ENCODE data around the gene PDE7B.
"Not testable (repeated sequence)": the region's sequence is repeated elsewhere in the genome, so short reads cannot be mapped to it uniquely, and the experiment has no call there.

The PDE7B gene

DNA sequence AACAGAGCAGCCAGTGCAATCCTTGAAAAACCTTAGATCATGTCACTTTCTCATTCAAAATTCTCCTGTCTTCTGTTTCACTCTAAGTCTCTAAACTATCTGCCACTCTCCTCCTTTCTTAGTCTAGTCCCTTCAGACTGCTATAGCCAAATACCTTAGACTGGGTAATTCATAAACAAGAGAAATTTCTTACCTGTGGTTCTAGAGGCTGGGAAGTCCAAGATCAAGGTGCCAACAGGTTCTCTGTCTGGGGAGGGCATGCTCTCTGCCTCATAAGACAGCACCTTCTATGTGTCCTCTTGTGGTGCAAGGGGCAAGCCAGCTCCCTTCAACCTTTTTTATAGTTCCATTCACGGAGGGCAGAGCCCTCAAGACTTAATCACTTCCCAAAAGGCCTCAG is 242.3 kb downstream of the PDE7B start:
- TF ChIP-seq, protein P1, sequence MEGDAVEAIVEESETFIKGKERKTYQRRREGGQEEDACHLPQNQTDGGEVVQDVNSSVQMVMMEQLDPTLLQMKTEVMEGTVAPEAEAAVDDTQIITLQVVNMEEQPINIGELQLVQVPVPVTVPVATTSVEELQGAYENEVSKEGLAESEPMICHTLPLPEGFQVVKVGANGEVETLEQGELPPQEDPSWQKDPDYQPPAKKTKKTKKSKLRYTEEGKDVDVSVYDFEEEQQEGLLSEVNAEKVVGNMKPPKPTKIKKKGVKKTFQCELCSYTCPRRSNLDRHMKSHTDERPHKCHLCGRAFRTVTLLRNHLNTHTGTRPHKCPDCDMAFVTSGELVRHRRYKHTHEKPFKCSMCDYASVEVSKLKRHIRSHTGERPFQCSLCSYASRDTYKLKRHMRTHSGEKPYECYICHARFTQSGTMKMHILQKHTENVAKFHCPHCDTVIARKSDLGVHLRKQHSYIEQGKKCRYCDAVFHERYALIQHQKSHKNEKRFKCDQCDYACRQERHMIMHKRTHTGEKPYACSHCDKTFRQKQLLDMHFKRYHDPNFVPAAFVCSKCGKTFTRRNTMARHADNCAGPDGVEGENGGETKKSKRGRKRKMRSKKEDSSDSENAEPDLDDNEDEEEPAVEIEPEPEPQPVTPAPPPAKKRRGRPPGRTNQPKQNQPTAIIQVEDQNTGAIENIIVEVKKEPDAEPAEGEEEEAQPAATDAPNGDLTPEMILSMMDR (IDR thresholded peaks at IDR 0.05; ENCODE audit: unreplicated experiment in 3 of 3): no peak
- Mint-ChIP-seq H3K27me3 (ENCODE audit: low read depth) (no peaks in the 10 kb centered on the region), H3K36me3 (ENCODE audit: low read depth) (peaks cover 10% of the 10 kb centered on the region), H3K4me1 (peaks cover 12% of the 10 kb centered on the region), H3K4me3 (no peak overlapping the region), H3K9me3 (peaks cover 14% of the 10 kb centered on the region), H3K27ac (no peak overlapping the region)

DNA sequence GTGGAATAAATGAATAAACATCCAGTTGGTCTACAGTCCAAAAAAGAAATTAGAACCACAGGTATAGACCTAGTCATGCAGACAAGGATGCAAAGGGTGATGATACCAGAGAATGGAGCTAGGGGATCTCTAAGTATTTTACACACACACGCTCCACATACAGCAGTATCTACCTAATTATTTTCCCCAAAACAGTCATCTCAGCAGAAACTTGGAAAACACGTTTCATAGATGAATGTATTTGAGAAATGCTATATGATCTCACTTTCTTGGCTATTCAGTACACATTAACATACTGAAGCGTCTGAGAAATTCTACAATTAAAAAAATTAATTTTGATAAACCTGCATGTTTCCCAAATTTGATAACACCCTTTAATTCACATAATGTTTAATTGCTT is 243.3 kb downstream of the PDE7B start:
- Mint-ChIP-seq H3K4me3 (no peak overlapping the region), H3K9me3 (peaks cover 14% of the 10 kb centered on the region), H3K27ac (no peak overlapping the region), H3K27me3 (ENCODE audit: low read depth) (no peaks in the 10 kb centered on the region), H3K4me1 (peaks cover 12% of the 10 kb centered on the region), H3K36me3 (ENCODE audit: low read depth) (peaks cover 10% of the 10 kb centered on the region)
- TF ChIP-seq, protein P1 (IDR thresholded peaks at IDR 0.05; ENCODE audit: unreplicated experiment in 3 of 3): no peak

DNA sequence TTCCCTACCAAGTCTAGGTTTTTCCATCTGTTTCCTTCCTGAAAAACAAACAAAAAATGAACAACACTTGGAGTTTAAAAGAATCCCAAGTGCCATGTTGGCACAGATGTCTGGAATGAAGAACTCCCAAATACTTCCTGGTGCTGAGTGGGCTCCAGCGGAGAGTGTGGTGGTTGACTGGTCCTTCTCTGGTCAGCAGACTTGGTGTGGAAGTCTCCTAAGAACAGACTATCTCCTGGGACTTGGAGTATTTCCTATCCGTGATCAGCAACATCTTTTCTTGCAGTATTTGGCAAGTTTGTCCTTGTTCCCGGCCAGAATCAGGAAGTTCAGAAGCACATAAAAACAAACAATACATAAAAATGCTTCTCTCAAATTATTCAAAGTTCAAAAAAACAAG is 244.5 kb downstream of the PDE7B start:
- H3K27ac Mint-ChIP-seq: peak overlapping the region in 1 of 3 experiments; percentile 9
- H3K36me3 Mint-ChIP-seq (ENCODE audit: low read depth): peaks cover 10% of the 10 kb centered on the region
- peaks cover 3% of the 10 kb centered on the region for H3K27me3 Mint-ChIP-seq (ENCODE audit: low read depth)
- peaks cover 6% of the 10 kb centered on the region for H3K4me1 Mint-ChIP-seq
- TF ChIP-seq, protein P1 (IDR thresholded peaks at IDR 0.05; ENCODE audit: unreplicated experiment in 3 of 3): no peak
- H3K4me3 Mint-ChIP-seq: no peak overlapping the region
- H3K9me3 Mint-ChIP-seq: peaks cover 24% of the 10 kb centered on the region

DNA sequence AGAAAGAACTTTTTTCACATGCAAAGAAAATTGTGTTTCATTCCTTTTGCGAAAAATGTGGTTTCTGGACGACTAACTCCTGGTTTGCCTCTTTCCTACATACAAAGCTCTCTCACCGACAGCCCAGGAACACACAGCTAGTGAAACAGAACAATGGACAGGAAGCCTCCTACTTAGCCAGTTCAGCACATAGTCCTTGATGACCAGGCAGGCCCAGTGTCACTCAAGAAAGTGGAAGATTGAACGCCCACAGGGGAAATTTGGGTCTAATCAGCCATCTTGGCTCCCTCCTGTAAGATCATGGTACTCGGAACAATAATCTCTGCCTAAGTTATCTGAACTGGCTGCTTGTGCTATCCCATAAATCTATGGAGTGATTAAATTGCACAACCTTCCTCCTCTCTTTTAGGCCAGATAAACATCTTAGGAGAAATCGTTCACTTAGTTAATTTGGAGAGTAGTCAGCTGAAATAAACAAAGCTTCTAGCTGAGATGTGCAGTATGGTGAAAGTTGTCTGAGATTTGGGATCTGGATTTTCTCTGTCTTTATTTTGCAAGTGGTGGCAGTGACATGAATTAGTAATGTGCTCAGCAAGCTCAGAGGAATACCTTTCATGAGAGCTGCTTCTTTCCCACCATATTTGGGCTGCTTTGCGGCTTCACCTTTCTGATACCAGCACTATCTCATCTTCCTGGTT is 251.6 kb downstream of the PDE7B start:
- TF ChIP-seq, protein P1 (IDR thresholded peaks at IDR 0.05; ENCODE audit: unreplicated experiment in 3 of 3): no peak

DNA sequence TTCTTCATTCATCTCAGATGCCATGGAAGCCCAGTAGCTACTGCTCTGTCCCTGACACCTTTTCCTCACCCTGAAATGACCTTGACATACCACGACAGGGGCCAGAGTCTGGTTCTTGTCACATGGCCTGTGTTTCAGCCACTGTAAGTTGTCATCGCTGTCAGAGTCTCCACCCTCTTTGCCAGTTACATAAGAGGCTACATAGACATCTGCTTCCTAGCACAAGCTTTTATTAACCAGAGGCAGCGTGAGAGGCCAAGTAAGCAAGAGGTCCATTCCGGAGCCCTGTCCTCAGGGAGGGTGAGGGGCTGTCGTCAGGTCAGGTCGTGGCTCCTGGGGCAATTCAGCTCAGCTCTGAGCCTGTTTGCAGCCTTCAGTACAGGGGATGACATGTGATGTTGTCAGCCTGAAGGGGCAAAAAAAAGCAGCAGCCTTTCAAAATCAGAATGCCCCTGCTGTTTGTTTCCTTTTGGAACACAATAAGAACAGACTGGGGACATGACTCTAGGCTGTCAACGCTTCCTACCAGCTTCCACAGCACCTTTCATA is 252.3 kb downstream of the PDE7B start:
- TF ChIP-seq, protein P1 (IDR thresholded peaks at IDR 0.05; ENCODE audit: unreplicated experiment in 3 of 3): no peak
- no peak overlapping the region for H3K4me3 Mint-ChIP-seq
- H3K9me3 Mint-ChIP-seq: peaks cover 10% of the 10 kb centered on the region
- peaks cover 43% of the 10 kb centered on the region for H3K4me1 Mint-ChIP-seq
- H3K36me3 Mint-ChIP-seq (ENCODE audit: low read depth): no peaks in the 10 kb centered on the region
- peak overlapping the region; percentile 87 to 94 (median 91) for H3K27ac Mint-ChIP-seq
- peaks cover 3% of the 10 kb centered on the region for H3K27me3 Mint-ChIP-seq (ENCODE audit: low read depth)

More for the DNA sequence above, 251.6 kb downstream of the PDE7B start:
- H3K9me3 Mint-ChIP-seq: peaks cover 10% of the 10 kb centered on the region
- H3K4me3 Mint-ChIP-seq: peak overlapping the region in 1 of 3 experiments; percentile 21
- H3K36me3 Mint-ChIP-seq (ENCODE audit: low read depth): no peaks in the 10 kb centered on the region
- peak overlapping the region; percentile 87 to 94 (median 91) for H3K27ac Mint-ChIP-seq
- H3K27me3 Mint-ChIP-seq (ENCODE audit: low read depth): peaks cover 3% of the 10 kb centered on the region
- peaks cover 37% of the 10 kb centered on the region for H3K4me1 Mint-ChIP-seq

DNA sequence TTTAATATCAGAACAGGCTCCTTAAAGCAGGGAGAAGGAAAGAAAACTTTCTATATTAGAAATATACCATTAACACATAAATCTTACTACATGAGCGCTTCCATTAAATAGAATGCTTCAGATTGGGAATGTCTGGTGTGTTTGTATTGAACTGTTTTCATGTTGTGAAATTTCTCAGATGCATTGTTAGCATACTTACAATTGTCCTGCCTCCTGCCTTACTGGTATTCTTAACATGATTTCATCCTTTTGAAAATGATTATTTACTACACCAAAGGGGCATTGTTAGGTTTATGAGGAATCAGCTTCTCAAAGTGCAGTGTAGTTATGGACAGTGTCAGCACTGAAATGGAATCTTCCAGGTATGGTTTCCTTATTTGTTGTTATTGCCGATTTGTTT is 253.1 kb downstream of the PDE7B start:
- Mint-ChIP-seq H3K36me3 (ENCODE audit: low read depth) (no peaks in the 10 kb centered on the region), H3K9me3 (peaks cover 10% of the 10 kb centered on the region), H3K4me3 (no peak overlapping the region), H3K27ac (peak overlapping the region in 2 of 3 experiments; percentile 51 to 91), H3K4me1 (peaks cover 47% of the 10 kb centered on the region), H3K27me3 (ENCODE audit: low read depth) (peaks cover 3% of the 10 kb centered on the region)
- TF ChIP-seq, protein P1 (IDR thresholded peaks at IDR 0.05; ENCODE audit: unreplicated experiment in 3 of 3): no peak

DNA sequence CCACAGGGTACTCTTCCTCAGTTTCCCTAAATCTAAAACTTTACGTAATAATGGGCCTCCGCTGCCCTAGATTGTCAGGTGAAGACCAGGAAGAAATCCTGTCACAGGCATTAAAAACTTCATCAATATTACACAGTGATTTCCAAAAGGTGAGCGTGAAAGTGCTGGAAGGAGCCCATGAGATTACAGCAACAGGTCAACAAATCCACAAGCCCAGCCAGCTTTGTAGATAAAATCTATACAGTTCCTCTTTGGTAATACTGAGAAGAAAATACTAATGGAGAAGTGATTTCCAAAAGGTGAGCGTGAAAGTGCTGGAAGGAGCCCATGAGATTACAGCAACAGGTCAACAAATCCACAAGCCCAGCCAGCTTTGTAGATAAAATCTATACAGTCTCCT is 254.3 kb downstream of the PDE7B start:
- H3K4me3 Mint-ChIP-seq; H3K27me3 Mint-ChIP-seq (ENCODE audit: low read depth); H3K36me3 Mint-ChIP-seq (ENCODE audit: low read depth); H3K9me3 Mint-ChIP-seq: not testable (repeated sequence)
- Mint-ChIP-seq H3K27ac (peak overlapping the region in 2 of 3 experiments; percentile 45 to 49), H3K4me1 (peaks cover 49% of the 10 kb centered on the region)

Measured in nephron (organoid).